ENCODE data around the gene LGR4. TPM values are rescaled to one million over a fixed set of nuclear protein-coding genes. Genes with fewer than 3 reads are reported as not detected.

Gene LGR4
- total RNA-seq, 1 experiment from 2014 or later, result 7.1 TPM

GRCh38 chr11:27331981-27332380 lies 140.6 kb downstream of the LGR4 start:
- Histone ChIP-seq H3K9me2 (ENCODE audit: insufficient read depth) (no peaks in the 10 kb centered on the region), H3K27ac (ENCODE audit: low read depth, low read length) (no peak overlapping the region), H3K9ac (ENCODE audit: low read length) (no peak overlapping the region), H2AFZ (ENCODE audit: low read depth, low read length, poor library complexity, severe bottlenecking) (no peak overlapping the region), H3K4me2 (ENCODE audit: low read length) (no peak overlapping the region), H3K4me3 (replicated peaks in 1 of 2; ENCODE audit: low read depth in 1 of 2, low read length in 2 of 2) (no peak overlapping the region), H3K4me1 (ENCODE audit: control insufficient read depth in 1 of 2, insufficient read depth in 2 of 2, low read length in 2 of 2) (no peaks in the 10 kb centered on the region), H3K9me3 (ENCODE audit: control insufficient read depth in 1 of 2, insufficient read depth in 1 of 2, low read depth in 1 of 2, low read length in 2 of 2) (no peaks in the 10 kb centered on the region), H3K79me2 (ENCODE audit: insufficient read depth, low read length) (no peaks in the 10 kb centered on the region), H4K20me1 (ENCODE audit: insufficient read depth) (no peaks in the 10 kb centered on the region), H3K27me3 (ENCODE audit: insufficient read depth, low read length) (no peaks in the 10 kb centered on the region), H3K36me3 (ENCODE audit: control insufficient read depth in 1 of 2, insufficient read depth in 2 of 2, low read length in 2 of 2) (no peaks in the 10 kb centered on the region)
- no peak for DNase-seq (ENCODE audit: low read depth, low spot score)
- ChIA-PET POLR2A (no interaction called here), CTCF (no interaction called here), RAD21 (ENCODE audit: low non-redundant PET in 1 of 2, low total read pairs in 2 of 2, uncharacterized antibody in 2 of 2, unreplicated experiment in 2 of 2) (no interaction called here)
- ATAC-seq, result no peak
- no TSS peak for BruUV-seq (replicated peaks)
- TF ChIP-seq REST (IDR thresholded peaks at IDR 0.05; ENCODE audit: low read depth) (no peak), SRF (IDR thresholded peaks at IDR 0.05; ENCODE audit: low read depth) (no peak), EZH2 (IDR thresholded peaks at IDR 0.05) (no peak), CBX3 (IDR thresholded peaks at IDR 0.05; ENCODE audit: low read depth) (no peak), MAX (IDR thresholded peaks at IDR 0.05) (no peak), EZH2phosphoT487 (IDR thresholded peaks at IDR 0.05; ENCODE audit: borderline replicate concordance) (no peak), CTCF (IDR thresholded peaks at IDR 0.05 in 2 of 3, conservative IDR thresholded peaks at IDR 0.05 in 1 of 3; ENCODE audit: borderline replicate concordance in 1 of 3, insufficient read depth in 1 of 3, low read depth in 2 of 3, low read length in 2 of 3) (no peak), ZNF274 (IDR thresholded peaks at IDR 0.05; ENCODE audit: low read depth, low read length) (no peak), EGR1 (IDR thresholded peaks at IDR 0.05; ENCODE audit: low read depth) (no peak), CEBPB (IDR thresholded peaks at IDR 0.05; ENCODE audit: low read depth) (no peak), ELF1 (IDR thresholded peaks at IDR 0.05; ENCODE audit: borderline replicate concordance, low read depth) (no peak), POLR2A (IDR thresholded peaks at IDR 0.05; ENCODE audit: borderline replicate concordance, extremely low read depth, insufficient read depth, insufficient read length) (no peak), SP1 (IDR thresholded peaks at IDR 0.05; ENCODE audit: low read depth) (no peak), ATF3 (IDR thresholded peaks at IDR 0.05) (no peak), SIN3A (IDR thresholded peaks at IDR 0.05; ENCODE audit: low read depth) (no peak), YY1 (IDR thresholded peaks at IDR 0.05; ENCODE audit: extremely low read depth, insufficient replicate concordance, low read depth, low read length) (no peak)
- intact Hi-C loops (cut with micrococcal nuclease), result no loop called here
